HEK293 (cell line): ENCODE data around the gene SNAP47.

Experiments used
- ZNF629 ChIP-seq: fragments of 450-650 bp; formaldehyde crosslinking; IDR thresholded peaks from 2 replicates; pipeline ENCODE4 v1.5.1; 2017; ENCODE audit warnings: missing biosample characterization, missing genetic modification characterization
- ZNF76 ChIP-seq: fragments of 450-650 bp; formaldehyde crosslinking; IDR thresholded peaks from 2 replicates; pipeline ENCODE4; 2016; ENCODE audit warnings: low read depth, missing biosample characterization, missing genetic modification characterization, borderline replicate concordance
- TF ChIP-seq, protein P1 (sequence below): sonication (generic); formaldehyde crosslinking; IDR thresholded peaks from 2 replicates; pipeline ENCODE4 v1.8.1; 2022; ENCODE audit warnings: mild to moderate bottlenecking, moderate library complexity, missing genetic modification reagents

DNA sequence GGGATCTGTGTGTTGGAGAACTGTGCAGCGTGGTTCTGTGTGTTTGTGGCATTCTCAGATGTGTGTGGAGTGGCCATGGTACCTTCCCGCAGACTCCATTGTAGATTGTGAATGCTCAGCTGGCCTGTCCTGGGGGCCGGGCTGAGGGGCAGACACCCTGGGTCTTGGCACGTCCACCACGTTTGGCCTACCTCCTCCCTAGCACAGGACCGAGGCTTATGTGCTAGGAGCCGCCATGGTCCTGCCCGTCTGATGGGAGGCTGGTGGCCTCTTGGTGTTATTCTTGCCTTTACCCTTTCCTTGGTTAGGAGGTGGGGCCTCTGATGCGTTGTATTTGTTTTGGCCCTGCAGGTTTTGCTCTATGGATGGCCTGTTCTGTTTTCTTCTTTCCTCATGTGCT is 25.1 kb downstream of the SNAP47 start:
- TF ChIP-seq ZNF629 (tag by site-specific recombination) (no peak), ZNF76 (tag by site-specific recombination) (no peak)
- TF ChIP-seq, protein P1, sequence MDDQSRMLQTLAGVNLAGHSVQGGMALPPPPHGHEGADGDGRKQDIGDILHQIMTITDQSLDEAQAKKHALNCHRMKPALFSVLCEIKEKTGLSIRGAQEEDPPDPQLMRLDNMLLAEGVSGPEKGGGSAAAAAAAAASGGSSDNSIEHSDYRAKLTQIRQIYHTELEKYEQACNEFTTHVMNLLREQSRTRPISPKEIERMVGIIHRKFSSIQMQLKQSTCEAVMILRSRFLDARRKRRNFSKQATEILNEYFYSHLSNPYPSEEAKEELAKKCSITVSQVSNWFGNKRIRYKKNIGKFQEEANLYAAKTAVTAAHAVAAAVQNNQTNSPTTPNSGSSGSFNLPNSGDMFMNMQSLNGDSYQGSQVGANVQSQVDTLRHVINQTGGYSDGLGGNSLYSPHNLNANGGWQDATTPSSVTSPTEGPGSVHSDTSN (CRISPR knock-in tag), result no peak
